SHP77 treated with DMSO at 0.1 percent for 48 hours (cell line): ENCODE data around the gene OR10AG1.

Experiments used
- DNase-seq: peaks from one replicate; lab custom pipeline; 2025; lab: John Stamatoyannopoulos, UW

Gene OR10AG1

GRCh38 chr11:55969845-55970244 lies at the start of gene OR10AG1:
TSS of gene OR10AG1 (minus strand) at chr11:55969945. CDS start at chr11:55969907, 38 bp downstream.
- no peak for DNase-seq

GRCh38 chr11:56013805-56014204 lies 44.1 kb upstream of the OR10AG1 start:
- no peak for DNase-seq

GRCh38 chr11:56010716-56011115 lies 41.0 kb upstream of the OR10AG1 start:
- DNase-seq, result no peak

GRCh38 chr11:55994525-55994924 lies 24.8 kb upstream of the OR10AG1 start, which contains the start of gene OR5F1:
TSS of gene OR5F1 (minus strand) at chr11:55994625. CDS start at chr11:55994625, 0 bp downstream.
- DNase-seq, result no peak

DNA sequence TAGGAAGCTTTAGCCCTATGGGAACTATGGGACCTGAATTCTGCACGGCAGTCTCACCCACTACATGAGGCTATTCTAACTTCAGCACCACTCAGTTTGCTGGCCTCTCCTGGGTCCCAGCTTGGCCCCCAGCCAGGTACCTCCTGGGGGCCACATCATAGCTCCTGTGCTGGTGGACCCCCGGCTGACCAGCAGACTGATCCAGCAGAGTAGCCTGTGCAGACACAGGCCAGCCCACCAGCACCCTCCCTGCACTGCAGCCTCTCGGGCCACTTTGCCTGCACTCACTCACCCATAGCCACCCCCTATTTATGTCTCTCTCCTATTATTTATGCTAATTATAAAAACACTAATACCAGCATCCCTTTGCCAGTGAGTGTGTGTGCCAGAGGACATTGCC lies 1.2 kb upstream of the OR10AG1 start:
- no peak for DNase-seq

- DNase-seq, result no peak
These were observed 1.8 kb downstream of the OR10AG1 start for GRCh38 chr11:55967914-55968313.

DNA sequence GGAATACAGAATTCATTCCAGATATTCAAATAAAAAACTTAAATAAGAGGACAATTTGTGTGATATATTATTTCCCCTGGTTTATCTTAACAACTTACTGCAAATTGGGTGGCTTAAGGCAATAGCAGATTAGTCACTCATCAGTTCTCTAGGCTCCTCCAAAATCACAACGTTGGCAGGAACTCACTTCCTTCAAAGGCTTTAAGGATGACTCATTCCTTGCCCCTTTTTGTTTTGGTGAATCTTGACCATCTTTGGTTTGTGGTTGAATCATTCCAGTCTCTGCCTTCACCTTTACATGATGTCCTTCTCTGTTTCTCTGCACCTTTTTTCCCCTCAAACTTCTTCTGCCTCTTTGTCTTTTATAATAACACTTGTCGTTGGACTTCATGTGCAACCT lies 3.4 kb downstream of the OR10AG1 start:
- no peak for DNase-seq

DNA sequence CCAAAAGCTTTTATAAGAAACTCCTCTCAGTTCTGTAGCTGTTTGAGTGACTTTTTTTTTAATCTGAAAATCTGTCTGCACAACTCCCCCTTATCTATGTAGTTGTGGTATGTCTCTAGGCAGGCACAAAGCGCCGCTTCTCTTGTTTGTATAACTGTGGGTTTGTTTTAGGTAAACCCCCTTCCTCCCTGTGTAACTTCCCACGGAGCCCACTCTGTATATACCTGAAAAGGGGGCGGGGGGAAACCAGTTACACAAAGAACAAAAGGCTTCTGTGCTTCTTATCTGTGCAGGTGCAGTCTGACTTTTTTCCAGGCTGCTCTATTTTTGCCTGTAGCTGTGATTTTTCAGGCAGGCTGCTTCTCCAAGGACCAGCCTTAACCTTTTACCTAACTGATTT lies 13.2 kb downstream of the OR10AG1 start:
- no peak for DNase-seq

DNA sequence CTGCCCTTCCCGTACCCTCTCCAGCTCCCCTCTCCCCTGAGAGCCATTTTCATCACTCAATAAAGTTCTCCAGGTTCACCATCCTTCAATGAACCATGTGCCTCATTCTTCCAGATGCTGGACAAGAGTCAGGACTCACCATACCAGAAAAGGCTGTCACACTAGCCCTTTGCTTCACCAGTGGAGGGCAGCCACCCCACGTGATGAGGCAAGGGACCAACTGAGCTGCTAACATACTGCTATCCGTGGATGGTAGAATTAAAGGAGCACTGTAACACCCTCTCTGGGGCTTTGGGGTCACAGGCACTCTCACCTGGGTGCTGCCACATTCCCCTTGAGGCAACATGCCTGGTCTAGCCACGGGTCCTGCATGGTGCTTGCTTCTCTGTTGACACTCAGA lies 20.4 kb downstream of the OR10AG1 start:
- no peak for DNase-seq

DNA sequence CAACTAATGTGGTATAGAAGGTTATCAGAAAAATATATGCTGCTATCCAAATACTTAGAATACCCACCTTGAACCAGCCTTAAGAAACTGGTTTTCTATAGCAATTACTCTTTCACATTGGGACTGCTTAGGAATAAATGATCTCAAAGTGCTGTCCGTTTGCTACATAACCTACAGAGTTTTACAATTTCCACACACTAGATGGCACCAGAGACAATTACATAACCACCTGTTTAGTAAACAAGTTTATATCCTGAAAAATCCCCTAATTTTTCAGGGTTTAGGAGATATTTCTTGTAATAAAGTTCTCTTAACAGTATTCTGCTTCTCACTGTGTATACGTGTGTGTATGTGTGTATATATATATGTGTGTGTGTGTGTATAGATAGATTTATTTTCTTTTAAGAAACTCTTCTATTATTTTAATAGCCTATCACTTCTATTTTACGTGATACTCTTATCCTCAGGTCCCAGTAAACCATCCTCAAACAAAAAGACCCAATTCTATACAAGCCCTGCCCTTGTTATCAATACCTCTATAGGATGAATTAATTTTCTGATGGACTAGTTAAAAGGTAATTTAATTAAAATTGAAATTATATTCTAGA lies 26.9 kb downstream of the OR10AG1 start:
- DNase-seq, result no peak

DNA sequence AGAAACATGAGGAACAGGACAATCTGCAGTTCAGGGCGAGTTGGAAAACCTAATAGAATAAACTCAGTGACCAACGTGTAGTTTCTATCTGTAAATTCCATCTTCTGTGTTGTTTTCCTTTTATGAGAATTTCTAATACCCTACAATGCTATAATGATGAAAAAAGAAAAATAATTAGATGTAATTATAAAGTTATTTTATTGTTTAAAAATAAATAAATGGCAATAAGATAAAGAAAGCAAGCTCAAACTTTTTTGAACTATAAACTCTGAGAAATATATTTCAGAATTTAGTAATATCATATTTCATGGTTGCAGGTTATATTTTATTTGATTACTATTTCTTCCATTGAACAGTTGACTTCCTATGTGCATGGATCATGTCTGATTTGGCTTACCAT lies 33.4 kb downstream of the OR10AG1 start, which contains the start of gene OR5I1:
TSS of gene OR5I1 (minus strand) at position 101 of the 400 bp plus-strand sequence. CDS start at position 101, 0 bp downstream.
- no peak for DNase-seq

GRCh38 chr11:55920537-55920936 lies 49.2 kb downstream of the OR10AG1 start:
- no peak for DNase-seq
